Right lobe of liver (tissue), 4 donors: Measurements from ENCODE around the gene DPT.

Experiments
- POLR2A ChIP-seq: fragments of 450-650 bp; IDR thresholded peaks from one replicate; pipeline ENCODE4 v1.6.1; 2017; ENCODE audit warnings: antibody characterized with exemption, mild to moderate bottlenecking
- TF ChIP-seq, protein P1 (sequence below), 4 donors: fragments of 200-600 bp in 3 of 4; fragments of 450-650 bp in 1 of 4; IDR thresholded peaks; one replicate each; pipeline versions ENCODE4 v1.5.1 to v1.8.0; 2016 to 2022; ENCODE audit warnings: antibody characterized with exemption in 4 of 4, mild to moderate bottlenecking in 2 of 4
- donor health status: DM: no; HTN: no; CAD: no.
- donor health status: DM: no; HTN: no; CAD: no.
- donor health status: DM: no; HTN: yes; CAD: no.

DNA sequence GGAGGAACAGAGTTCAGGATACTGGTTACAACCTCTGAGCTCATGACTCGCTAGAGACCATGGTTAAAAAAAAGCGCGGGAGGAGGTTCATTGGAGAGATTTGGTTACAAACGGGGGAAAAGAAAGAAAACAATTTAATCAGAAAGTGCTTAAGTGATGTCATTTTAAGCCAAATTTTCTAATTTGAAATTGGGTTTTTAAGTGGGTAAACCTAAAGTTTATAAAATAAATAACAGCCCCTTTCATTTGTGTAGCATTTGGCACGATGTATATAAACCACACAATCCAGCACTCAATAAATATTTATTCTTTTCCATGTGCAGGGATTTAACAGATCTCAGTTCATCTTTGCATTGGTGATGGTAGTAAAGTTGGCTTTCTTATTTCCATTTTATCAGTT, 7.0 kb upstream of the DPT start:
- TF ChIP-seq, protein P1, sequence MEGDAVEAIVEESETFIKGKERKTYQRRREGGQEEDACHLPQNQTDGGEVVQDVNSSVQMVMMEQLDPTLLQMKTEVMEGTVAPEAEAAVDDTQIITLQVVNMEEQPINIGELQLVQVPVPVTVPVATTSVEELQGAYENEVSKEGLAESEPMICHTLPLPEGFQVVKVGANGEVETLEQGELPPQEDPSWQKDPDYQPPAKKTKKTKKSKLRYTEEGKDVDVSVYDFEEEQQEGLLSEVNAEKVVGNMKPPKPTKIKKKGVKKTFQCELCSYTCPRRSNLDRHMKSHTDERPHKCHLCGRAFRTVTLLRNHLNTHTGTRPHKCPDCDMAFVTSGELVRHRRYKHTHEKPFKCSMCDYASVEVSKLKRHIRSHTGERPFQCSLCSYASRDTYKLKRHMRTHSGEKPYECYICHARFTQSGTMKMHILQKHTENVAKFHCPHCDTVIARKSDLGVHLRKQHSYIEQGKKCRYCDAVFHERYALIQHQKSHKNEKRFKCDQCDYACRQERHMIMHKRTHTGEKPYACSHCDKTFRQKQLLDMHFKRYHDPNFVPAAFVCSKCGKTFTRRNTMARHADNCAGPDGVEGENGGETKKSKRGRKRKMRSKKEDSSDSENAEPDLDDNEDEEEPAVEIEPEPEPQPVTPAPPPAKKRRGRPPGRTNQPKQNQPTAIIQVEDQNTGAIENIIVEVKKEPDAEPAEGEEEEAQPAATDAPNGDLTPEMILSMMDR (IDR thresholded peaks at IDR 0.05): no peak
- no peak for TF ChIP-seq POLR2A
